Mucosa of rectum (tissue), 2 donors: ENCODE results near the gene TDRKH.

Source experiments
- H3K27ac ChIP-seq, 2 donors: one replicate each; pipeline ENCODE4 v1.7.0; 2013; ENCODE audit warnings: inconsistent platforms in 2 of 2, low read depth in 2 of 2, low read length in 2 of 2
- H3K27me3 ChIP-seq, 2 donors: one replicate each; pipeline ENCODE4 v1.7.0; 2013; ENCODE audit warnings: low read length in 2 of 2; ENCODE audit not compliant: control insufficient read depth in 2 of 2, insufficient read depth in 2 of 2
- H3K36me3 ChIP-seq, 2 donors: one replicate each; pipeline ENCODE4 v1.7.0; 2013; ENCODE audit warnings: low read length in 2 of 2; ENCODE audit not compliant: control insufficient read depth in 2 of 2, insufficient read depth in 2 of 2
- H3K4me1 ChIP-seq, 2 donors: one replicate each; pipeline ENCODE4 v1.7.0; 2013; ENCODE audit warnings: low read length in 2 of 2, mild to moderate bottlenecking in 1 of 2; ENCODE audit not compliant: control insufficient read depth in 2 of 2, insufficient read depth in 2 of 2
- H3K4me3 ChIP-seq, 2 donors: one replicate each; pipeline ENCODE4 v1.7.0; 2013; ENCODE audit warnings: low read length in 2 of 2
- H3K9ac ChIP-seq, 2 donors: one replicate each; pipeline ENCODE4 v1.7.0; 2013; ENCODE audit warnings: low read length in 2 of 2, low read depth in 1 of 2, mild to moderate bottlenecking in 1 of 2
- H3K9me3 ChIP-seq, 2 donors: one replicate each; pipeline ENCODE4 v1.7.0; 2013; ENCODE audit warnings: low read length in 2 of 2; ENCODE audit not compliant: control insufficient read depth in 2 of 2
- donor health status: healthy.
- donor health status: Normal muscosa, but diverticular disease.

TDRKH gene, protein sequence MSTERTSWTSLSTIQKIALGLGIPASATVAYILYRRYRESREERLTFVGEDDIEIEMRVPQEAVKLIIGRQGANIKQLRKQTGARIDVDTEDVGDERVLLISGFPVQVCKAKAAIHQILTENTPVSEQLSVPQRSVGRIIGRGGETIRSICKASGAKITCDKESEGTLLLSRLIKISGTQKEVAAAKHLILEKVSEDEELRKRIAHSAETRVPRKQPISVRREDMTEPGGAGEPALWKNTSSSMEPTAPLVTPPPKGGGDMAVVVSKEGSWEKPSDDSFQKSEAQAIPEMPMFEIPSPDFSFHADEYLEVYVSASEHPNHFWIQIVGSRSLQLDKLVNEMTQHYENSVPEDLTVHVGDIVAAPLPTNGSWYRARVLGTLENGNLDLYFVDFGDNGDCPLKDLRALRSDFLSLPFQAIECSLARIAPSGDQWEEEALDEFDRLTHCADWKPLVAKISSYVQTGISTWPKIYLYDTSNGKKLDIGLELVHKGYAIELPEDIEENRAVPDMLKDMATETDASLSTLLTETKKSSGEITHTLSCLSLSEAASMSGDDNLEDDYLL

DNA sequence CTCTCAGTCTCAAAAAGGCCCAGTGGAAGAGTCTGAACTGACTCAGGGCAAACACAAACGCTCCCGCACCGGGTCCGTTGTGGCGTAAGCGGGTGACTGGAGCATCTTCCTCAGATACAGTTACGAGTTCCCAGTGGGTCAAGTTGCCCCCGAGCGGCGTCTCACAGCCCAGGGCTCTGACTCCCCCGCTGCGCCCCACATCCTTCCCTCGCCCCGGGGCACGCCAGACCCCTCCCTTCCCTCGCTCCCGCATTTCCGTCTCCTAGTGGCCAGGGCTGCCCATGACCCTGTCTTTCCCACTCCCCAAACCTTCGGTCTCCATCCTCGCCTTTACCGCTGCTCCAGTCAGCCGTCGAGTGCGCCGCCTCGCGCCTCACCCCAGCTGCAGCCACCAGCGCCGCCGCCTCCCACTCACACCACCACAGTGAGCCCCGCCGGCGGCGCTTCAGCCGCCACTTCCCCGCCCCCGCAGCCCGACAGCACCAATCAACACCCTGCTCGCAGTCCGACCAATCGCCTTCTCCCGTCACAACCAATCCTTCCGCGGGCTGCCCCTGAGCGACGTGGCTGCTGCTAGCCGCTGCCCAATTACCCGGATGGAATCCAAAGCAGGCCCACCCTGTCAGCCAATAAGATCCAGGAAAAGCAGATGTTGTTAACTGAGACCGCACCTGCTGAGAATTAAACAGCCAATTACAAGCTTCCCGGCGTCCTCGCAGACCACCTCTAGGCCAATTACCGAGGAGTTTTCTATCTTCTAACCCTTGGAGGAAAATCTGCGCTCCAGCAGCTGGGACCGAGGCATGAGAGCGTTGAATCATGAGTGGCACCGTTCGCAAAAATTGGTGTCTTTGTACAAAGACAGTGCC lies at the start of gene TDRKH:
TSS of gene TDRKH (minus strand) at position 430 of the 869 bp plus-strand sequence. CDS start 7,478 bp downstream, outside the sequence.
- peaks cover 5 to 14% of the 10 kb centered on the region in 2 donors for H3K4me1 ChIP-seq
- peak within 1 kb of the TSS; percentile 84 to 99 for H3K4me3 ChIP-seq
- peaks cover 0 to 2% of the 10 kb centered on the region in 2 donors for H3K36me3 ChIP-seq
- no peaks in the 10 kb centered on the region for H3K27me3 ChIP-seq
- H3K27ac ChIP-seq = peak within 1 kb of the TSS; percentile 68 to 74
- peak within 1 kb of the TSS; percentile 72 to 78 for H3K9ac ChIP-seq
- no peaks in the 10 kb centered on the region for H3K9me3 ChIP-seq

DNA sequence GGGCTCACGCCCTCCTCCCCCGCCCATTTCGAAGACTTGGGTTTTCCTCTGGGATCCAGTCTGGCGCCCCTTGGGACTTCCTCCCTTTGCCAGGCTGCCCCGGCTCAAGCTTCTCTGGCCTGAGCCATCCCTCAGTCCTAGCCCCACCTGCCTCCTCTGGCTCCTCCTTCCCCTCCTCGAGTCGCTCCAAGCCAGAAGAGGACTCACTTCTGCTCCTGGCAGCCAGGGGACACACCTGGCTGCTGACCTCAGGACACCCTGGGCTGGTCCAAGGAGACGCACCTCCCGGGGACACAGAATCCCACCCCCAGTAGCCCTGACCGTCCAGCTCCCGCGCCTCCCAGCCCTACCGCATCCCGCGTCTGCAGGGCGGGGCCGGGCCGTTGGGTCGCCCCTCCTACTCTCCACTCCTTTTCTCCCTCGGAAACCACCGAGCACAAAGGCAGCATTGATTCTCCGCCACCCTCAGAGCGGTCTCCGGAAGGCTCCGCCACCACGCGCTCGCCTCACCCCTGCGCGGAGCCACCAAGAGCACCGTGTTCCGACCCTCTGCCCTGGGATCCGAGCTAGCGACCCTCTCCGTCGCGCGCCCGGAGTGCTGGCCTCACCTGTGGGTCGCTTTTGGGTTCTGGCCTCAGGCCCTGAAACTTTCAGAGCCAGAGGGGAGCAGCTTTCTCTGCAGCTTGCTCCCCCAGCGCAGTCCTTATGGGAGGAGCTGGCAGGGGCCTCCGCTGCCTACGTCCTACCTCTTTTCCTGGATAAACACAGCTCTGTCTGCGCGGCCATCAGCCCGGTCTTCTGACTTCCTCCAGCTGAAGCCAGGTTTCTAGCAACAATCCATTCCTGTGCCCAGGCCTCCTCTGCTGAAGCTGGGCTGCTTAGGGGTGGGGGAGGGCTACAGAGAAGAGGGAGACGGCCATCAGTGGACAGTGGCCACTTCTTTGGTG lies 49.4 kb upstream of the TDRKH start, which contains the start of gene C2CD4D:
TSS of gene C2CD4D (minus strand) at position 364 of the 947 bp plus-strand sequence. CDS start 831 bp downstream, outside the sequence.
- peak within 1 kb of the TSS; percentile 90 to 95 for H3K27ac ChIP-seq
- no peaks in the 10 kb centered on the region for H3K9me3 ChIP-seq
- H3K27me3 ChIP-seq = peaks cover 3 to 6% of the 10 kb centered on the region in 2 donors
- peak within 1 kb of the TSS; percentile 83 to 86 for H3K9ac ChIP-seq
- peak within 1 kb of the TSS; percentile 67 to 77 for H3K4me3 ChIP-seq
- peaks cover 20 to 30% of the 10 kb centered on the region in 2 donors for H3K4me1 ChIP-seq
- H3K36me3 ChIP-seq = no peaks in the 10 kb centered on the region

DNA sequence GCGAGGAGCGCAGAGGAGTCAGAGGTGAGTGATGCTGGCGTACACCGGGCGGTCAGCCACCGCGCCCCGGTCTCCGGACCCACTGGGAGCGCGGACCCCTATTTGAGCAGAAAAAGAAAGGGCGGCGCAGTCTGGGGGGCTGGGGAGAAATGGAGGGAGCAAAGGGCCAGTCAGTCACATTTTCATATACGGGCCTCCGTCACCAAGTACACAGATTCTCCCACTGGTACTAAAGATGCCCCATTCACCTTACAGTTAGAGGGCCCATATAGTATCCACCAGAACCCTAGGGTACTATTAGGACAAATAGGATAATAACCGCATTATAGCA lies 48.7 kb upstream of the TDRKH start:
- H3K27ac ChIP-seq = peak overlapping the region; percentile 90 to 95
- peak overlapping the region; percentile 83 to 86 for H3K9ac ChIP-seq
- peaks cover 3 to 6% of the 10 kb centered on the region in 2 donors for H3K27me3 ChIP-seq
- peak overlapping the region; percentile 67 to 77 for H3K4me3 ChIP-seq
- no peaks in the 10 kb centered on the region for H3K36me3 ChIP-seq
- H3K4me1 ChIP-seq = peaks cover 22 to 32% of the 10 kb centered on the region in 2 donors
- no peaks in the 10 kb centered on the region for H3K9me3 ChIP-seq

DNA sequence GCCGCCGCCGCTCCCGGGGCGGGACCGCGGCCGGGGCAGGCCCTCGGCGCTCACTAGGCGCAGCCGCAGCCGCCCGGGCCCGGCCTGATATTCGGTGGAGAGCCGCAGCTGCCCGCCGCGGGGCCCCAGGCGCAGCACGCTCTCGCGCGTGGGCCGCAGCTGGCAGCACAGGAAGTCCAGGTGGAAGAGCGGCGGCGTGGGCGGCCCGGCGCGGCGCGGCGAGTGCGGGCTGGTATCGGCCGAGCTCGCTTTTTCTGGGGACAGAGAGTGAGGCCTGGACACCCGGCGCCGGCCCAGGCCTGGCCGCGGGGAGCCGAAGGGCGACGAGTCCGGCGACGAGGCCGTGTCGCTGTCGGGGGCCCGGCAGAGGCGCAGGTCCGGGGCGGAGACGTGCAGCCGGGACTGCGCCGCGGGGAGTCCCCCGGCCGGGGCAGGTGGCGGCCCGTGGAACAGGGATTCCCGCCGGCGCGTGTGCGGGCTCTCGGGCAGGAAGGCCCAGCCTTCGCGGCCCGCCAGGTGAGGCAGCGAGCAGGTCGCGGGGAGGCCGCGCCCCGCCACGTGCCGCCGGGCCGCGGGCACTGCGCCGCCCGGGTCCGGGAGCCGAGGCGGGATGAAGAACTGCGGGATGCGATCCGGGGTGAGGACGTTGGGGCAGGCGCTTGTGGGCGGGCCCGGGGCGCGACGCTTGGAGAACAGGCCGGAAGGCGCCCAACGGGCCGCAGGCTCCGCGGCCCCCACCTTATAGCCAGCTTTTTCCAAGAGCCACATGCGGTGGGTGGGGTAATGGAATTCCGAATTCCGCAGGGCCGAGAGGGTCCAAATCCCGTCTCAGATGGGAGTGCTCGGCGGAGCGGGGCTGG lies 48.2 kb upstream of the TDRKH start:
- Histone ChIP-seq H3K4me1 (peaks cover 27 to 38% of the 10 kb centered on the region in 2 donors), H3K36me3 (no peaks in the 10 kb centered on the region), H3K9ac (peak overlapping the region in 1 of 2 donors; percentile 83), H3K27ac (peak overlapping the region in 1 of 2 donors; percentile 90), H3K9me3 (no peaks in the 10 kb centered on the region), H3K27me3 (peaks cover 3 to 6% of the 10 kb centered on the region in 2 donors), H3K4me3 (peak overlapping the region; percentile 11 to 77)

DNA sequence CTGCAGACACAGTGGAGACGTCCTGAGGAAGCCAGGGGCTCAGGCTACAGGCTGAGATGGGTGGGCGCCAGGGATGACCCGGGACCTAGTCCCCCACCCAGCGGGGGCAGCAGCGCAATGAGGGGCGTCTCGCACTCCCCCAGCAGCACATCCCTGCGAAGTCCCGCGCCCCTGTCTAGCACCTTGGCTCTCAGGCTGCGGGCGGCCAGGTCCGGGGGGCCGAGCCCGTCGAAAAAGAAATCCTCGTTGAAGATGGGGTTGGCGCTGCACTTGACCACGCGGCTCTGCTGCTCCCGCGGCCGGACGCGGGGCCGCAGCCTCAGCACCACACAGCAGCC lies 47.6 kb upstream of the TDRKH start:
- H3K27ac ChIP-seq = peak overlapping the region; percentile 74 to 84
- no peaks in the 10 kb centered on the region for H3K9me3 ChIP-seq
- no peak overlapping the region for H3K4me3 ChIP-seq
- no peak overlapping the region for H3K9ac ChIP-seq
- H3K36me3 ChIP-seq = no peaks in the 10 kb centered on the region
- peaks cover 29 to 43% of the 10 kb centered on the region in 2 donors for H3K4me1 ChIP-seq
- H3K27me3 ChIP-seq = peaks cover 3 to 6% of the 10 kb centered on the region in 2 donors

DNA sequence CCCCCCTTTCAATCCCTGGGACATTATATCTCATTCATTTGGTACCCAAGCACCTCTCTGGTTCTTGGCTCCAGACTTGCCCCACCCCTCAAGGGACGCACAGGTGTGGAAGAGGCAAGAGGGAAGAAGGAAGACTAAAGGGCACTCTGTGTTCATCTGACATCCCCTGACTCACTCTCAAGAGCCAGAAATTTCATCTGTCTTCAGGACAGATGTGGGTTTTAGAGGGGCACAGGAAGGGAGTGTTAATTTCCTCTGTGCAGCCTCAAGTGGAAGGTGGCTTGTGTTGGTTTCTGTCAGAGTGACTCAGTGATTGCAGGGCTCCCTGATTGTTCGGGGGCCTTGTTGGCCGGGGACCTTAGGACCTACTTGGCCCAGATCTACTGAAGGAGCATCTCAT lies 46.9 kb upstream of the TDRKH start:
- peak overlapping the region; percentile 74 to 84 for H3K27ac ChIP-seq
- no peaks in the 10 kb centered on the region for H3K9me3 ChIP-seq
- peaks cover 36 to 50% of the 10 kb centered on the region in 2 donors for H3K4me1 ChIP-seq
- peaks cover 3 to 6% of the 10 kb centered on the region in 2 donors for H3K27me3 ChIP-seq
- no peak overlapping the region for H3K4me3 ChIP-seq
- H3K36me3 ChIP-seq = no peaks in the 10 kb centered on the region
- H3K9ac ChIP-seq = peak overlapping the region in 1 of 2 donors; percentile 50

DNA sequence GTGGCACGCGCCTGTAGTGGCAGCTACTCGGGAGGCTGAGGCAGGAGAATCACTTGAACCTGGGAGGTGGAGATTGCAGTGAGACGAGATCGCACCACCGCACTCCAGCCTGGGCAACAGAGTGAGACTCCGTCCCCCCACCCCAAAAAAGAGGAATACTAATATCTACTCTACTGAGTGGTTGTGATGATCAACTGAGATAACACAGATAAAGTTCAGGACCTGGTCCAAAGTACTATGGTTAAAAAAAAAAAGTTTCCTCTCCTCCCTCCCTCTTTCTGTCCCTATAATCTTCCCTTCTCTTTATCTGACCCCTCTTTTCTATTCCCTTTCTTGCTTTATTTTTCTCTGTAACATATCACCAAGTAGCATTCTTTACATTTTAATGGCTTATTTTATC lies 45.3 kb upstream of the TDRKH start:
- peaks cover 44 to 62% of the 10 kb centered on the region in 2 donors for H3K4me1 ChIP-seq

DNA sequence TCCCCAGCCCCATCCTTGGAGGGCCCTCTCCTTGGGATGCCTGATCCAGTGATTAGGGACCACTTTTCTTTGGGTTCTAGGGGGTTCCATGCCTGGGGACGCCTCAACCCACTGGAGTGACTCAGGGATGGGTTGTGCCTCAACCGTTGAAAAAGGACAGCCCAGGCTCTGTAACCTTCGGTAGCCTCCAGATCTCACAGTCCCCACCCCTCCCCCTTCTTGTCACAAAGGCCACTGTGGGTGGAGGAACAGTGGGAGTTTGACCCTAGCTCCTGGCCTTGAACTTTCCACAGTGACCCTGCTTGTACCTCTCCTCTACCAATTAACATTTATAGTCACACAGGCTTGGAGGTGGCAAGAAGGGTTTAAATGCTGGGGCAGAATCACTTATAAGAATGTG lies 43.9 kb upstream of the TDRKH start:
- peaks cover under 1 to 3% of the 10 kb centered on the region in 2 donors for H3K27me3 ChIP-seq
- peak overlapping the region in 1 of 2 donors; percentile 13 for H3K9ac ChIP-seq
- peaks cover 48 to 60% of the 10 kb centered on the region in 2 donors for H3K4me1 ChIP-seq
- H3K9me3 ChIP-seq = no peaks in the 10 kb centered on the region
- no peak overlapping the region for H3K4me3 ChIP-seq
- no peak overlapping the region for H3K27ac ChIP-seq
- H3K36me3 ChIP-seq = no peaks in the 10 kb centered on the region

More for the DNA sequence above, 45.3 kb upstream of the TDRKH start:
- Histone ChIP-seq H3K36me3 (no peaks in the 10 kb centered on the region), H3K27me3 (peaks cover 3 to 6% of the 10 kb centered on the region in 2 donors), H3K9me3 (no peaks in the 10 kb centered on the region), H3K4me3 (no peak overlapping the region), H3K9ac (peak overlapping the region in 1 of 2 donors; percentile 50), H3K27ac (no peak overlapping the region)
